Measurements from ENCODE around the gene C3orf62. TPM values are rescaled to one million over a fixed set of nuclear protein-coding genes. Genes with fewer than 3 reads are reported as not detected.

The C3orf62 gene
- total RNA-seq: 1.4 and 1.8 TPM in 2 replicates

GRCh38 chr3:49276475-49277382 lies at the start of gene C3orf62:
Gene C3orf62, minus strand, starts transcription at chr3:49277232. Its CDS starts 360 bp downstream, at chr3:49276872.

Other genes starting within 250 kb of the C3orf62 start
- gene IMPDH2, start 247.8 kb downstream of the C3orf62 start, total RNA-seq: 394 and 444 TPM in 2 replicates
- gene QRICH1, start 183.2 kb downstream of the C3orf62 start, total RNA-seq: 41.7 and 59.1 TPM in 2 replicates
- gene QARS1, start 172.5 kb downstream of the C3orf62 start, total RNA-seq: 285 and 326 TPM in 2 replicates
- 38.3 and 61.7 TPM in 2 replicates for gene USP19, start 156.4 kb downstream of the C3orf62 start, total RNA-seq
- gene LAMB2, start 144.2 kb downstream of the C3orf62 start, total RNA-seq: 531 and 711 TPM in 2 replicates
- gene CCDC71, start 110.9 kb downstream of the C3orf62 start, total RNA-seq: 18.8 and 19.5 TPM in 2 replicates
- 45.7 and 67.5 TPM in 2 replicates for gene KLHDC8B, start 105.6 kb downstream of the C3orf62 start, total RNA-seq
- gene USP4, start 62.8 kb upstream of the C3orf62 start, total RNA-seq: 24.3 and 27.4 TPM in 2 replicates
- 375 and 450 TPM in 2 replicates for gene GPX1, start 81.1 kb upstream of the C3orf62 start, total RNA-seq
- gene RHOA, start 134.7 kb upstream of the C3orf62 start, total RNA-seq: 421 and 469 TPM in 2 replicates
- gene TCTA, start 135.2 kb upstream of the C3orf62 start, total RNA-seq: 15.0 and 19.4 TPM in 2 replicates
- 2.5 and 4.4 TPM in 2 replicates for gene AMT, start 145.2 kb upstream of the C3orf62 start, total RNA-seq
- 5.0 and 17.3 TPM in 2 replicates for gene NICN1, start 152.1 kb upstream of the C3orf62 start, total RNA-seq
- gene DAG1, start 193.0 kb upstream of the C3orf62 start, total RNA-seq: 14.0 and 17.2 TPM in 2 replicates

All from bronchial smooth muscle cell (primary cell).